SK-N-DZ (cell line): ENCODE measurements around the gene DDX52. TPM values are rescaled to one million over a fixed set of nuclear protein-coding genes. Genes with fewer than 3 reads are reported as not detected.
"Not testable (repeated sequence)": the region's sequence is repeated elsewhere in the genome, so short reads cannot be mapped to it uniquely, and the experiment has no call there.

Source experiments
- DNase-seq: peaks from one replicate; pipeline ENCODE4 v3.0.0-alpha.2; 2015; ENCODE audit warnings: low spot score
- polyA plus RNA-seq, 2 experiments: library from polyadenylated mRNA; depleted of rRNA; stranded (reverse); fragments of >200 nt; gene quantifications; 2 replicates each; pipeline ENCODE4 v1.2.3, GENCODE V29; 2014

DDX52 gene, protein sequence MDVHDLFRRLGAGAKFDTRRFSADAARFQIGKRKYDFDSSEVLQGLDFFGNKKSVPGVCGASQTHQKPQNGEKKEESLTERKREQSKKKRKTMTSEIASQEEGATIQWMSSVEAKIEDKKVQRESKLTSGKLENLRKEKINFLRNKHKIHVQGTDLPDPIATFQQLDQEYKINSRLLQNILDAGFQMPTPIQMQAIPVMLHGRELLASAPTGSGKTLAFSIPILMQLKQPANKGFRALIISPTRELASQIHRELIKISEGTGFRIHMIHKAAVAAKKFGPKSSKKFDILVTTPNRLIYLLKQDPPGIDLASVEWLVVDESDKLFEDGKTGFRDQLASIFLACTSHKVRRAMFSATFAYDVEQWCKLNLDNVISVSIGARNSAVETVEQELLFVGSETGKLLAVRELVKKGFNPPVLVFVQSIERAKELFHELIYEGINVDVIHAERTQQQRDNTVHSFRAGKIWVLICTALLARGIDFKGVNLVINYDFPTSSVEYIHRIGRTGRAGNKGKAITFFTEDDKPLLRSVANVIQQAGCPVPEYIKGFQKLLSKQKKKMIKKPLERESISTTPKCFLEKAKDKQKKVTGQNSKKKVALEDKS
- 23.0 and 24.5 TPM in 2 replicates for polyA plus RNA-seq (2014; cell fraction: cytosol; rRNA removed)
- polyA plus RNA-seq (2014; cell fraction: nucleus; rRNA removed): 25.3 and 29.6 TPM in 2 replicates

DNA sequence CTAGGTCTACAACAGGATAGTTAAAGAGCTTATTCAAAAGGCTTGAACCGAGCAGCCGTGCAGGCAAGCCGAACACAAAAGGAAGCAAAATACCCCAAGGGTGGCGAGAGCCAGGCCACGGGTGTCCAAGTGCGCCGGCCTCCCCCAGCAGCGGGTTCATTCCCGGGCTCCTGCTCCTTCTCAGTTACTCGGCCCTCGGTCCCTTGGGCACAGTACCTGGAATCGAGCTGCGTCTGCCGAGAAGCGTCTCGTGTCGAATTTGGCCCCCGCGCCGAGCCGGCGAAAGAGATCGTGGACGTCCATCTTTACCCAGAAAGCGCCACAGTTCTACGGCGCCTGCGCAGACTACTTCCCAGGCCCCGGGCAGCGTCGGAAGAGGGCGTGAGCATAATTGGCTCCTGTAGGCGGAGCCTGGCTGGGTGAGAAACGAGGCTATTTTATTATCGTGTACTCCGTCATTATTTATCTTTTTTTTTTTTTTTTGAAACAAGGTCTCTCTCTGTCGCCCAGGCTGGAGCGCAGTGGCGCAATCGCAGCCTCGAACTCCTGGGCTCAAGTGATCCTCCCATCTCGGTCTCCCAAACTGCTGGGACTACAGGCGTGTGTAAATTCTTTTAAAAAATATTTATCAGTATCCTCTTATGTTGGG lies at the start of gene DDX52:
Gene DDX52, minus strand, starts transcription at position 329 of the 649 bp plus-strand sequence. Its CDS starts 26 bp downstream, at position 303.
- DNase-seq: peak; percentile 87

DNA sequence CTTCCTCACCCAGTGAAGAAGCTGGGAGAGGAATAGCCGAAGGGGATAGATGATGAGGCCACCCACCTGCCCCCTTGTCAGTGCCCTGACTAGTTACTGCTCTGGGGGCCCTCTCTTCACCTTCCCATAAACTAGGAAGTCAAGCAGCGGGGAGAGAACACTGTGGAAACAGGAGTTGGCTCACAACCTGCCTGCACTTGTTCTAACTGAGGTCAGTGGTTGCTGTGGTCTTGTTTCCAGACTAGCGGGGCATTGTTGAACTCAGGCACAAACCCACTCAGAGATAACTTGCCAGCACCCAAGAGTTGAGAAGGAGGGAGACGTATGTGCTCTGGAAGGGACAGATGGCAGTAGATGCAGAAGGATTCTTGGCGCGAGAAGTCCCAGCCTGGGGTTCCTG lies 48.6 kb upstream of the DDX52 start:
- no peak for DNase-seq

DNA sequence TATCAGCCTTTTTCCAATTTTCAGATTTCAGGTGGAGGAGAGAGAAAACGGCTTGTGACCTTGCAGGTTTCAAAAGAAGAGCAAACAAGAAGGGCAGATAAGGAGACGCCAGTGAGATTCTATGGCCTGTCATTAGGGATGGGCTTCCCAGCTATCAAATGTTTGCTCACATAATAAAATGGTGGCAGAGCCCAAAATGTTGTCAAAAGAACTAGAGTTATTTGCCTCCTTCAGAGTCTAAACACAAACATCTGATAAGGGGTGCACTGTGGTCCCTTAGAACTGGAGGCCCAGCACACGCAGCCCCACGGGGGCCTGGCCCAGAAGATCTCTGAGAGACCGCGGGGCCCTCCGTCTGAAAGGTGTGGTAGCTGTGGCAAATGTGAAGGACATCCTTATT lies 46.1 kb upstream of the DDX52 start:
- no peak for DNase-seq

DNA sequence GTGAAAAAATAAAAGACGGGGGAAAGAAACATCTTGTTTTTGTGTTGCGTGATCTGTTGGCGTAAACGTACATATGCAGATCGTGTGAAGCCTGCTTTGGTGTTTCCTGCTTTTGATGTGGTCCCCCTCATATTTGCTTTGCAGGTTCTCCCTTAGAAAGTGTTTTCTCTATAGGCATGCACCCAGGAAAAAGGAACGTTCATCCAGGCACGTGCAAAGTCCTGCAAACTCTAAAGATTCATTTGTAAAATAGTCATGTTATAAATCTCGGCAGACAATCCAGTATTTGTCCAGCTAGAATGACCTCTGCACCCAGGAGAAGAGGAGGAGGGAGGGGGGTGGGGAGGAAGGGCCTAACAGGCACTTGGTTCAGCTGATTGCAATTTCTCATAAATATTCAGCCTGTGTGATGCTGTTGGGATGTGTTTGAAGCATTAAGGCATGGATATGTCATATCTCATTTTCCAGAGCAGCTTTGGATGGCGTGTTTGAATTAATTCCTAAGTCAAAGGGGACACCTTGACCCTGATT lies 40.3 kb upstream of the DDX52 start:
- DNase-seq: no peak

DNA sequence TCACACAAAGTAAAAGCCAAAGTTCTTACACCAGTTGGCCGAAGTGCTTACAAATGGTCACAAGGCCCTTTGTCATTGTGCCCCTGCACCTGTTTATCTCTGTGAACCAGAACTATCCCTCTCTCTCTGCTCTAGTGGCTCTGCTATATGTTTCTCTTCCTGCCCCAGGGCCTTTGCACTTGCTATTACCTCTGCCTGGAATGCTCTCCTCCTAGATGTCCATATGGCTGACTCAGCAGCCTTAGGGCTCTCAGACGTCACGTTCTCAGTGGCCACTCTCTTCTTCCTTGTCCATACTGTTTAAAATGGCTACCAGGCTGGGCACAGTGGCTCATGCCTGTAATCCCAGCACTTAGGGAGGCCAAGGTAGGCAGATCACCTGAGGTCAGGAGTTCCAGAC lies 38.8 kb upstream of the DDX52 start:
- no peak for DNase-seq

DNA sequence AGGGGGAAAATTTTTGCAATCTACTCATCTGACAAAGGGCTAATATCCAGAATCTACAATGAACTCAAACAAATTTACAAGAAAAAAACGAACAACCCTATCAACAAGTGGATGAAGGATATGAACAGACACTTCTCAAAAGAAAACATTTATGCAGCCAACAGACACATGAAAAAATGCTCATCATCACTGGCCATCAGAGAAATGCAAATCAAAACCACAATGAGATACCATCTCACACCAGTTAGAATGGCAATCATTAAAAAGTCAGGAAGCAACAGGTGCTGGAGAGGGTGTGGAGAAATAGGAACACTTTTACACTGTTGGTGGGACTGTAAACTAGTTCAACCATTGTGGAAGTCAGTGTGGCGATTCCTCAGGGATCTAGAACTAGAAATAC lies 36.7 kb upstream of the DDX52 start:
- DNase-seq: not testable (repeated sequence)

DNA sequence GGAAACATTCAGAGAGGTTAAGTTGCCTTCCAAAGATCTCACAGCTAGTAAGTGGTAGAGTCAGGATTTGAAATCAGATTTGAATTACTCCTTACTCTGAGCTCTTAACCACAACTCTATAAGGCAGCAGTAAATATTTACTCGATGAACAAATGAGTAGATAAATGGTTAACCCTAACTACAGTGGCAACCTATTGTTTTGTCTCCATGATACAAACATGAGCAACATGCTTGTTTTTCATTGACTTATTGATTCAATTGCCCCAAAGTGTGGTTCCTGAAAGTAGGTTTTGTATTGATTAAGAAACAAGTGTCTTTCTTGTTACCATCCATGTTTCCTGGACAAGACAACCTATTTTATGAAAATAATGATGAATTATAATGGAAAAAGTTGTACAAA lies 34.8 kb upstream of the DDX52 start:
- DNase-seq: no peak

DNA sequence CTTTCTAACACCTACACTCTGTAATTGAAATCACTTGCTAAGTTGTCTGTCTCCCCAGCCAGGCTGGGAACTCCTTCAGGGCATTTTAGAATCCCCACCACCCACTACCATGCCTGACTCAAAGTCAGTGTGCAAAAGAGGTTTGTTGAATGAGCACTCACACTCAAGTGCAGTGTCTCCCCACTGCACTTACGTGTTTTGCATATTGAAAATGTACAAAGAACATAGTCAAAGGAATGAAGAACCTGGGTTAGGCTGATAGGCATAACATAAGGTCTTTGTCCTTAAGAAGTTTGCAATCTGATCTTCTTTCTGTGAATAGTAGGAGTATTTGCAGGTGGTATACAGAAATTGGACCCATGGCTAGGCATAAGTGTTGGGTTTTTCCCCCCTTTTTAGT lies 33.8 kb upstream of the DDX52 start:
- no peak for DNase-seq

DNA sequence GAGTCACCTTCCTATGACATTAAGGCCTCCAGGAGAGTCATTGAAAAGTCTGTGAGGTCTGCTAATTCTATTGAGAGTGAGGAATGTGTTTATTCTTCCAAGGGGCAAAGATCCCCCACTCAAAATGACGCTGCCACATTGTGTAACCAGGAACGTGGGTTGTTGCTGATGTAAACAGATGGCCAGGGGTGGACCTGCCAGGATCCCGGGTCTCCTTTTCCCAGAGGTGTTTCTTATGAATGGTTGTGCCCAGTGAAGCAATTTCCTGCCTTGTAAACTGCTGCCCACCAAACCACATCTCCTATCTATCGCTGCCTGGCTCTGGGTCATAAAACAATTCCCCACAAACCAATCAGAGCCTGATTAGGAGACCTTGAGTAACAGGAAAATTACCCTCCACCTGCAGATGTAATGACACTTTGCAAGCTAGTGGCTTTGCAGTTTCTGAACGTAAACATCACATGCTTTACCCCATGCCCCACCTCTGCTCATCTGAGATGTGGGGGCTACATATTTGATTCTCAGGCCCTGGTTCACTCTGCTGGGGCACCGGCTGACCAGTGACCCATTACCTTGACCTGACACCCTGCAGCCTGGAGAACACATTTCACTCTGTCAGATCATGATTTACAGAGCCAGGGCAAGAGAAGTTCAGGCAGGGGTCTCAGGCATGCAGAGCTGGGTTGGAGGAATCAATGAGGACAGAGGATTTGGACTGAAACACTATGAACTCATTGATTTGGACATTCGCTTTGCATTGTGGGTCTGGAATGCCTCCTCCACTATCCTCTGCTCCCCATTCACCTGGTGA lies 33.1 kb upstream of the DDX52 start:
- no peak for DNase-seq

DNA sequence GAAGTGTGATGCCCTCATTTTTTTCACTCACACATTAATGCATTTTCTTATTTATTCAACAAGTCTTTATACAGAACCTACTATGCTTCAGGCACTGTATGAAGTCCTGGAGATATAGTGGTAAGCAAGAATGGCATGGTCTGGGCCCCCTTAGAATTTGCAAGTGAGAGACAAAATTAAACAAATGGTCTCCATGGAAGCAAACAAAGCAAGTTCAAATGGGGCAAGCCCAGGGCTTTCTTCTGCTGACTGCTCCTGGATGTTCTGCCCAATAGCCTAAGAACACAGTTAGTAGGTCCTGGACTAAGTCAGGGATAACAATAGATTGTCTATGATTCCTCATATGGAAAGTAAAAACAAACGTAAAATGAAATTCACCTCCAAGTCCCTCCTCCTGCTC lies 31.3 kb upstream of the DDX52 start:
- no peak for DNase-seq

DNA sequence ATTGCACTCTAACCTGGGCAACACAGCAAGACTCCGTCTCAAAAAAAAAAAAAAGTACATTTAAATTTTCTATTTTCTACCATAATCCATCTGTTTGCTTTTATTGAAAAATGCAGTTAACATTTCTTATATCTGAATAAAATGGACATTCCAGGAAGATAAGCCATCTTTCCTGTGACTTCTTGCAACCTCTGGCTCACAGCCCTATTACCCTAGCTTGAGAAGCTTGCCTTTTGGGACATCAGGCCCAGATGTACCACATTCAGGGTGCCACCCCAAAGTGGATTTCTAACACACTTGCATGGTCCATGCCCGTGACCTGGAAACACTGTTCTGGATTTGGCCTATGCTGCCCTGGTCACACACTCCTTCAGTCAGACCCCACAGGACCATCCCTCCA lies 30.1 kb upstream of the DDX52 start:
- no peak for DNase-seq

DNA sequence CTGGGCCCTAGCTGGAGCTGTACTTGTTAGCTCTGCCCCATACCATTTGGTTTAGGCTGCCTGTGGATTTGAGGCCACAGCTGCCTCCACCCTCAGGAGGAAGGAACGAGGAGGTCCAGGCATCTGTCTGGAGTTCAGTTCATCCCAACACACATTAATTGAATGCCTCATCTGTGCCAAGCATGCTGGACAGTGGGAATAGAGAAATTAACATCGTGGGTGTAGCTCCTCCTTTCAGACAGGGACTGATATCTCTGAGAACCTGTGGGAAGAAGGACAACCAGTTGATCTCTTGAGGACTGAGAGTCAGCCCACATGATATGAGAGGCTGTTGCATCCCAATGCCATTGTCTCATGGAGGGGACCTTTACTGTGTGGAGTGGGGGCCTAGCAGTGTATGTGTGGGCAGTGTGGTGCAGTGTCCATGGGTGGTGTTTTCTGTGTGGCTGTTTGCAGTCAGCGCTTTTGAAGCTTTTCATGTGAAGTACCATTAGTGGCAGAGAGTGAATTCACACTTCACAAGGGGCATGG lies 29.4 kb upstream of the DDX52 start:
- no peak for DNase-seq

DNA sequence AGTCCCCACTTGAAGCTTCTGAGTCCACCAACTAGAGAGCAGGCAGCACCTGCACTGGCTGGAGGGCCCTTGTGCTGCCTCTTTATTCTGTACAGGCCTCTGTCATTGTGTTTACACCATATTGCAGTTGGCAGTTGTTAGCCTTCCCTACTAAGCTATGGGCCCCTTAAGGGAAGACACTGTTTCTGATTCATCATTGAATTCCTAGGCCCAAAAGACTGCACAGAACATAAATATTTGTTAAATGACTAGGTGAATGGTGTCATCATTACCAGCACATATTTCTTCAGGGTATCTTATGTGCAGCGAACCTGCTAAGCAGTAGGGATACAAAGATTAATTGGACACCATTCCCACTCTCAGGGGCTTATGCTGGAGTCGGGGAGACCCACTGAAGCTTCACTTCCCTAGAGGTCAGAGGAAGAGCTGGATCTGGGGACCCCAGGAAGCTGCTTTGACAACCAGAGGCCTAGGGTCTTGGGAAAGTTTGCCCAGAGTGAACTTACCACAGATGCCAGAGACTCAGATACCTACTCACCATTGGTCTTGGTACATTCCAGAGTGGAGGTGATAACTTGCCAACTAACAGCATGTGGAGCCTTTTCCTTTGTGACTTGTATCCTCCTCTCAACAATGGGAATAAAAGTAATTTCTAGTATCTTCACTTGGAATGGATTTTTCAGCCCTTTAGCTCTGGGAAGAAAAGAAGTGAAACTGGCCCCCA lies 28.7 kb upstream of the DDX52 start:
- no peak for DNase-seq

DNA sequence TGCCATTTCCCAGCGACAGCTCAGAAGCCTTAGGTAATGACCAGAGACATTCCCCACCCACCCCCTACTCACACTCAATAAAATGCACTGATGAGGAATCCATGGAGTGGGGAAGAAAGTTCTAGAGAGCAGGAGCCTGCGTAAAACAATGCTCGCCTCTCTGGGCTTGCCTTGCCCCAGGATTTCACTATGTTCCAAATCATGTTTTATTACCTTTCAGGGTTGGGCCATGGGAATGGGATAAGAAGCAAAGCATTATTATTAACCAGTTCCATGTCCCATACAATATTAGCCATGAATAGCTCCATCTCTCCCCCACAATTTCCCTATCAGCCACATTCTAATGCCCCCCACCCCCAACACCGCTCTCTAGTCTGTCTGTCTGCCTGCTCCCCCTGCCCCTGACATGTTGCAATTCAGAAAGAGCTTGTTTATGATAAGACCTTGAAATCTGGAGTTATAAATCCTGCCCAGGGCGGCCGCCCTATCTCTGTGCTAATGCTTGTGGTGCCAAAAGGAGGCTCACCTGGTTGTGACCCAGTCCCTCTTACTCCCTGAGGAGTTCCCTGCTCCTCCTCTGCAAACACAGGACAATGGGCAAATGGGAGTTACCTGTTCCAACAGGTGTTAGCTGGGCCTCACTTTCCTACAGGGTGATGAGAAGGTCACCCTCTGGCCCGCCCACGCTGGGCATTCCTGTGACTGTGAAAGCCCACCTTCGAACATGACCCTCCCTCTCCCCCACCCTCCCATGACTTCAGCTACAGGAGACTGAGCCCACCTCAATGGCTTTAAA lies 28.0 kb upstream of the DDX52 start:
- no peak for DNase-seq

DNA sequence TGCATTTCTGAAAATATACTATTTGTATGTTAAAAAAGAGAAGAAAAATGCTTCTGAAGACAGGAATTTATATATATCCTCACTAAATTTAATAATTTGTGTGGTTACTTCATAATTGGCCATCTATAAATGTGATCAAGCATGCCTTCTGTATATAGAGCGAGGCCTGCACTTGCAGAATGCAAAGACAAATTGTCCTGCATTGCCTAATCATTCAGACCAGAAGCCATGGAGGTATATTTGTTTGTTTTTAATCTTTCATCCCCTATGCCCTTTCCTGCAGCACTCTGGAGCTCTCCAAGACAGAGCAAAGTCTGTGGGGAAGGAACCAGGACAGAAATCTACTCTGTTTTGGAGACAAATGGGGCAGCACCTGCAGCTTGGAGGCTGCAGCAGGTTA lies 23.8 kb upstream of the DDX52 start:
- no peak for DNase-seq

DNA sequence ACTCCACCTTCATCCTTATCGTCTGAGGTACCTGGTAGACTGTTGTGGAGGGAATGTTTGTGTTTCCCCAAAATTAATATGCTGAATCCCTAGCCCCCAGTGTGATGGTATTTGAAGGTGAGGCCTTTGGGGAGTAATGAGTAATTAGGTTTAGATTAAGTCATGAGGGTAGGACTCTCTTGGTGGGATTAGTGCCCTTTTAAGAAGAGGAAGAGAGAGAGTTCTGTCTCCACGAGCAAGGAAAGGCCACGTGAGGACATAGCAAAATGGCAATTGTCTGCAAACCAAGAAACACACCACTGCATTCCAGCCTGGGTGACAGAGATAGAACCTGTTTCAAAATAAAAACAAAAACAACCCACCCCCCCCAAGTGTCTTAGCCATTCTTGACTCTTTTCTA lies 21.0 kb upstream of the DDX52 start:
- DNase-seq: no peak

DNA sequence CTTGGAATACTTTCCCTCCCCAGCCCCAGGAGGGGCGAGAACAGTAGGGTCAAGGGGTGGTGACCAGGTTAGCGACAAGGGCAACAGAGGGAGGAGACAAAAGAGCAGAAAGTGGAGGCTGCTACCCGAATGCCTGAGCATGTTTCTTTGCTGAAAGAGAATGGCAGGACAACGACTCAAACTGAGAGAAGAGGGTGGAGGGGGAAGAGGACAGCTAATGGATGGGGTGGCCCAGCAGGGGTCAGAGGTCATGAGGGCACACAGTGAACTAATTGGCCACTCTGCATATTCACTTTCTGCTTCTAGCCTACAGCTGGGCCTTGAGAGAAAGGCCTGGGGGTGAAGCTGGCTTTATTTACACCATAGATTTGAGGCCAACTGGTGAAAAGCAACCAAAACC lies 19.1 kb upstream of the DDX52 start:
- no peak for DNase-seq

DNA sequence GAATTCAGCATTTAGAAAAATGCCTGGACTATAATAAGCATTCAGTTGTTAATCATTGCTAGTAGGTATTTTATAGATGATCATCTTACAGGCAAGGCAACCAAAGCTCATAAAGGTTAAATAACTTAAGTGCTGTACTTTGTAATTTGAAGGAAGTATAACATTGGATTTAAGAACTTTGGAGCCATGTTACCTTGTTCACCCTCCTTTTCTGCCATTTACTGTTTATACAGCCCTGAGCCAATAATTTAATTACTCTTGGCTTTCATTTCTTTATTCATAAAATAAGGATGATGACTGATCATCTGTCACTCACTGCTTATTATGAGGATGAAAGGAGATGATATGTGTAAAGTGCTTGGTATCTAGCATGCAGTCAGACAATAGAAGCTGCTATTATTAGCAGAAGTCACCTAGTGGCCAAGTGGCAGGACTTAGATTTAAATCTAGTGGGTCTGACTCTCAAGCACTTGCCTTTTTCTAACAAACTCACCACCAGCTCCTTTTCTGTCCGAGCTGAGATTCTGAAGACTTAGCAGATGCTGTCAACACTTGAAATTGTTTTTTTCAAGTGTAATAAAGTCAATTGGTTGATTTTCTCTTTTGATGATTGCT lies 18.3 kb upstream of the DDX52 start:
- DNase-seq: no peak

DNA sequence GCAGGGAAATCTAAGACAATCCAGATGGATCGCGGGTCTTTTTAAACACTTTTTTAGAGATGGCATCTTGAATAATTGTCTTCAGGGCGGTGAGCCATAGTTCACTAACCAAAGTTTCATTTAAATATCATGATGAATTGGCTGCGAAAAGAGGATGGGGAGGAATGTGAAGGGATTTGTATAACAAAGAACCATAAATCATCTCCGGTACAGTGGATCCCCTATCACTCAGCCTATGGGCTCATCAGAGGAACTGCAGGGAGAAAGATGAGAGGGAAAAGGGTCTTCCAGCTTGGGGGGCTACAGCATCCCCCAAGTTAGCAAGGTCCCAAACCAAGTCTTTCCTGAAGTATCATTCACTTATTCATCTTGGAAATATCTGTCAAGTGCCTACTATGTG lies 16.7 kb upstream of the DDX52 start:
- no peak for DNase-seq
